Ureter (tissue), 1 donor: ENCODE measurements around the gene GPR37L1. TPM values are rescaled to one million over a fixed set of nuclear protein-coding genes. Genes with fewer than 3 reads are reported as not detected.
"Not testable (repeated sequence)": the region's sequence is repeated elsewhere in the genome, so short reads cannot be mapped to it uniquely, and the experiment has no call there.

Experiments used
- DNase-seq: peaks from one replicate; pipeline ENCODE4 v3.0.0-alpha.2; 2020; ENCODE audit warnings: low spot score
- total RNA-seq: library from RNA; stranded (reverse); gene quantifications from one replicate; pipeline ENCODE4 v1.2.4, GENCODE V29; 2023
- donor health status: DM: yes; HTN: yes; CAD: no.

GPR37L1 gene
- total RNA-seq, 1 donor from 2014 or later: 0.10 TPM

- DNase-seq: no peak
Measured at GRCh38 chr1:202133496-202133895, 10.8 kb downstream of the GPR37L1 start.

GRCh38 chr1:202133989-202134388 lies 11.3 kb downstream of the GPR37L1 start:
- no peak for DNase-seq

- DNase-seq: no peak
Measured at GRCh38 chr1:202134645-202135172, 12.0 kb downstream of the GPR37L1 start.

- DNase-seq: no peak
Measured at GRCh38 chr1:202135221-202135721, 12.6 kb downstream of the GPR37L1 start.

GRCh38 chr1:202140833-202141232 lies 18.1 kb downstream of the GPR37L1 start:
- DNase-seq: no peak

DNA sequence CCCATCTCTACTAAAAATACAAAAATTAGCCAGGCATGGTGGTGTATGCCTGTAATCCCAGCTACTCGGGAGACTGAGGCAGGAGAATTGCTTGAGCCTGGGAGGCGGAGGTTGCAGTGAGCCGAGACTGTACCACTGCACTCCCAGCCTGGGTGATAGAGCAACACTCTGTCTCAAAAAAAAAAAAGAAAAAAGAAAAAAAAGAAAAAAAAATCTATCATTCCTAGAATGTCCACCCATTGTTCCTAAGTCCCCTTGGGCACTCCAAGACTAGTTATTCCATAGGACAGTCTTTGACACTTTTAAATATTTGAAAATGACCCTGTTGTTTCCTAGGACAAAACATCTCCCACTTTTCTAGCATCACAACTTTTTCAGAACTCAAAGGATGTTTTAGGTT lies 18.8 kb downstream of the GPR37L1 start:
- not testable (repeated sequence) for DNase-seq

- DNase-seq: no peak
Measured at GRCh38 chr1:202143011-202143767, 20.5 kb downstream of the GPR37L1 start.

DNA sequence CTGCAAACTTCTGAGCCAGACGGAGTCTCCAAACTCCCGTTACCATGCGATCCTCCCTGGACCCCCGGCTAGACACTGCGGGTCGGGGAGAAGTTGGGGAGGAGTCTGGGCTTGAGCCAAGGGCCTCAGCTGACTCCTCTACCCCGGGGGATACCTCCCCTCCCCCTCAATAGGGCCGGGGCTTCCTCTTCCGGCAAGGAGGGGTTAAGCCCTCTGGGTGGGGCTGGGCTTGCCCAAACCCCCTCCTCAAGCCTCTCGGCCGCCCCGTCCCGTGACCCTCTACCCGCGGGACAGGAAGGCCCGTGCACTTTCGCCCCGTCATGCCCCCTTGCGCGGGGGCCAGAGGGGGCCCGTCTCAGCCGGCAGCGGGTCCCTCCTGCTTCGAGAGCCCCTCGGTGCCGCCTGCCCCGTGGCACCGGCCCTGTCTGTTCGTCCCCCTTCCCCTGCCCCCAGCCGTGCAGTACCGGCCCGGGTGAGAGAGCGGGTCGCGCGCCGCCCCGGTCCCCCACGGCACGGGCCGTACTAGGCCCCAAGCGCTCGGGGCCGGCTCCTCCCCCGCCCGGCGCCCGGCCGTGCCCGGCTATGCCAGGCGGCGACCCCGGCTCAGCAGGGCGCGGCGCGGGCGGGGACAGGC lies 21.2 kb downstream of the GPR37L1 start:
- no peak for DNase-seq

- DNase-seq: peak; percentile 74
Measured at GRCh38 chr1:202144402-202145067, 21.8 kb downstream of the GPR37L1 start, which contains the start of gene ARL8A. TSS of gene ARL8A (minus strand) at chr1:202144737. CDS start at chr1:202144572, 165 bp downstream.

DNA sequence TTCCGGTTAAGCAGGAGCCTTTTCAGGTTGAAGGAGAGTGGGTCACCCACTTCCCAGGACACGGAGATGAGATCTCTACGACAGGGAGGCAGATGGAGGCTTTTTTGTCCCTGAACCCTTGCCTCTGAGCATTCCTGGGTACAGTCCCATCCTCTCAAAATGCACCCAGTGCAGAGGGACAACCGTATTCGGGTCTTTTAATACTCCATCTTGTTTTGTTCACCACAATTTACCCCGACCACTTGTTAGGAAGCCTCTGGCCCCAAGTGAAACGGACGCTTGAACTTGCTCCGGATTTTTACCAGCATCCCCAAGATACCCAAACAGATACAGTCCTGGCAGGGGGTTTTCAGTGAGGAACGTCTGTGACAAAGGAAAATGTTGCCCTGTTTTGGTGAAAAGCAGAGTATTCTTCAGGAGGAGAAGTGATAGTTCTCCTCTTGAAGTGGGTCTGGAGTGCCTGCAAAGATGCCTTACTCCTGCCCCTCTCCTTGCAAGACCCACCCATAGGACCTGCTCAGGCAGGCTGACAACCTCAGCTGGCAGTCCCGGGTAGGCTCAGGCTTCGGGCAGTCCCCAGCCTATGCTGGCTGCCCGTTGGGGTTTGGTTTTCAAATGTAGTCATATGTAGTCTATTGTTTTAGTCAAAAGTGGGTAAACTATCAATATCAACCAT lies 22.5 kb downstream of the GPR37L1 start:
- DNase-seq: no peak

- not testable (repeated sequence) for DNase-seq
Measured at GRCh38 chr1:202145744-202146140, 23.0 kb downstream of the GPR37L1 start.

- DNase-seq: no peak
Measured at GRCh38 chr1:202146279-202146678, 23.6 kb downstream of the GPR37L1 start.

- DNase-seq: no peak
Measured at GRCh38 chr1:202146993-202147392, 24.3 kb downstream of the GPR37L1 start.

- no peak for DNase-seq
Measured at GRCh38 chr1:202148391-202148790, 25.7 kb downstream of the GPR37L1 start.

DNA sequence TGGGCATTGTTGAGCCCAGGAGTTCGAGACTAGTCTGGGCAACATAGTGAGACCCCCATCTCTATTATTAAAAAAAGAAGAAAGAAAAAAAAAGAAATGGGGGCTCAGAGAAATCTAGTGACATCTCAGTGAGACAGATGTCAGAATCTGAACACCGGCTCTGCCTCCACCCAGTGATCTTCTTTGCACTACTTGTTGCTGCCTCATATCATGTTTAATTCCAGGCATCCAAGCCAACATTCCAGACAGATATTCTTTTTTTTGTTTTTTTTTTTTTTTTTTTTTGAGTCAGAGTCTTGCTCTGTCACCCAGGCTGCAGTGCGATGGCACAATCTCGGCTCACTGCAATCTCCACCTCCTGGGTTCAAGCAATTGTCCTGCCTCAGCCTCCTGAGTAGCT lies 26.8 kb downstream of the GPR37L1 start:
- DNase-seq: no peak

GRCh38 chr1:202150187-202150586 lies 27.5 kb downstream of the GPR37L1 start:
- DNase-seq: no peak

DNA sequence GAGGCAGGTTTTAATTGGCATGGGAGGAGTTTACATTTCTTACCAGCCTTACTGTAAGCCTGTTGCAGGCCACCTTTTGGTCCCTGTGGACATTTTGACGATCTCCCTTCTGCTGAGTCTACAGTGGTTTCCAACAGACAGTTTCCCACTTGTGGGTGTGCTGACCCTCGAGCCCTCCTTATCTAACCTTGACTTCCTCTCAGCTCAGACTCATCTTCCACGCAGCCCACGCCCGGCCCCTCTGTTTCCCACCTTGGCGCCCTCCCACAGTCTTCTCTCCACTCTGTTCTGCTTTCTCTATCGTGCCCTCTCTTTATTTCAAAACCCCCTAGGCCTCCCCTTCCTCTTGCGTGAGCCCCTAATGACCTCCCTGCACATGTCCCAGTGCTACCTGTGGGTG lies 27.9 kb downstream of the GPR37L1 start:
- DNase-seq: no peak

GRCh38 chr1:202151045-202151444 lies 28.3 kb downstream of the GPR37L1 start:
- DNase-seq: no peak

- no peak for DNase-seq
Measured at GRCh38 chr1:202152399-202152798, 29.7 kb downstream of the GPR37L1 start.

DNA sequence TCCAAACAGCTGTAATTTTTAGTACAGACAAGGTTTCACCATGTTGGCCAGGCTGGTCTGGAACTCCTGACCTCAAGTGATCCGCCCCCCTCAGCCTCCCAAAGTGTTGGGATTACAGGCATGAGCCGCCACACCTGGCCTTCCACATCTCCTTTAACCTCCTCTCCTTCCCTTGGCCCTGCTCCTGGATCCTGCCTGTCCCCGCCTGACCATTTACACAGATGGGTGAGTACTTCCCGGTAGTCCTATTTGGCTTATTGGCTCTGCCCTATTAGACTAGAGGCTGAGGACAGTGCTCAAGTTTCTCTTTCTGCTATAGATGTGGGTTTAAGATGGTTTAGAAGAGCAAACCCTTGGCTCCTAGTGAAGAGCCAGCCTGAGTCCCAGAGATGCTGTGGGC lies 30.6 kb downstream of the GPR37L1 start:
- no peak for DNase-seq

DNA sequence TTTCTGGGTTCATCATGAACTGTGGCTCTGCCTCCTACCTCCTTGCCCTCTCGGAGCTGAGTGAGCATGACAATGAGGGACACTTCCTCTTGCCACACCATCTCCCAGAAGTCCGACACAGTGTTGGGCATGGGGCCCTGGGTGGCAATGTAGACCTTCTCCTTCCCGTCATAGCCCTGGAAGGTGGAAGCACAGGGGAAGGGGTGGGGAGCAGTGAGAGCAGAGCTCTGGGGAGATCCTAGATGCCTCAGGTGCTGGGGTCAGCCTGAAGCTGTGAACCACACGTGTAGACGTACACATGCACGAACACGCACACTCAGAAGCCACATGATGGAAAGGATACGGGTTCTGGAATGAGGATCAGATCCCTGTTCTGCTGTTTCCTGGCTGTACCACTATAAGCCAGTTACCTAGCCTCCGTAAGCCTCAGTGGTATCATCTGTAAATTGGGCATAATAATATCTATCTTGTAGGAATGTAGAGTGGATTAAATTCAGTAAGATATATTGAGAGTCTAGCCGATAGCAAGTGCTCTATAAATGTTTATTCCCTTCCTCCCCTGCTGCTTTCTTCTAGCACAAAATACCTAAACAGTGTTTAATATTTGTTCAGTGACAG lies 31.5 kb downstream of the GPR37L1 start:
- no peak for DNase-seq
